Effector CD4-positive, alpha-beta T cell (primary cell): ENCODE data around the gene TARDBP.
"Not testable (repeated sequence)": the region's sequence is repeated elsewhere in the genome, so short reads cannot be mapped to it uniquely, and the experiment has no call there.

Source experiments
- DNase-seq: peaks from one replicate; pipeline ENCODE4 v3.0.0-alpha.2; 2020
- total RNA-seq: gene quantifications from one replicate; lab custom pipeline; 2026; lab: John Stamatoyannopoulos, UW

Gene TARDBP
- 128 reads per million, percentile 87 among the genes with 10 or more reads in this experiment for total RNA-seq

DNA sequence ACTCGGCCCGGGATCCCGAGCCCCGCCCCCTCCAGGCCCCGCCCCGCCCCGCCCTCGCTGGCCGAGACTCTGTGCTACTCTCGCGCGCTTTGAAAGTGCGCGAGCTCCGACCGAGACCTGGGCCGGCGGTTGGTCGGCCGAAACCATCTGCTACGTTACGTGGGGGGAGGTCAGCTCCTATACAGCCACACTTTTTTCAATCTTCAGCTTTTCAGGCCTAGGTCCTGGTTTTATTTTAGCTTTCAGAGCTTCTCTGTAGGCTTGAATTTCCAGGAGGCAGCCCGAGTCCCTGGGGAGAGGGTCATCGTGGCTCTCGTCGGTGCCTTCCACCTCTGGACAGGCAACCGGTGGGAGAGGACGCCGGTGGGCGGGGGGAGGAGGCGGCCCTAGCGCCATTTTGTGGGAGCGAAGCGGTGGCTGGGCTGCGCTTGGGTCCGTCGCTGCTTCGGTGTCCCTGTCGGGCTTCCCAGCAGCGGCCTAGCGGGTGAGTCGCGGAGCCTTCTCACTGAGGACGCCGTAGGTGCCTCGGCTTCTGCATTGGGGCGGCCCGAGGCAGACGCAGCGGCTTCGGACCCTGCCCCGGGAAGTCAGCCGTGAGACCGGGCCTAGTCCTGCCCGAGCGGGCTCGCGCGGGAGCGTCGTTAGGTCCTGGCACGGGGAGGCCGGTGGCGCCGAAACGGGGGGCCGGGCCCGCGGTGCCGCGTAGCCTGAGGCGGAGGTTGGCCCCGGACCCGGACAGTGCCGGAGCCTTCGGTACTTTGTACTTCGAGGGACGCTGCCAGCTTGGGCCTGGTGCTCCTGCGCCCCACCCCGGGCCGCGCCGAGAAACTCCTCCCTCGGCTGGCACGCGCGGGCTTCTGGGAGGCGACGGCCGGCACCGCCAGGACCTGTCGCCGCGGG is at the start of gene TARDBP:
TSS of gene TARDBP (plus strand) at position 395 of the 900 bp plus-strand sequence. CDS start 1,074 bp downstream, outside the sequence.
- DNase-seq: peak; percentile 85

DNA sequence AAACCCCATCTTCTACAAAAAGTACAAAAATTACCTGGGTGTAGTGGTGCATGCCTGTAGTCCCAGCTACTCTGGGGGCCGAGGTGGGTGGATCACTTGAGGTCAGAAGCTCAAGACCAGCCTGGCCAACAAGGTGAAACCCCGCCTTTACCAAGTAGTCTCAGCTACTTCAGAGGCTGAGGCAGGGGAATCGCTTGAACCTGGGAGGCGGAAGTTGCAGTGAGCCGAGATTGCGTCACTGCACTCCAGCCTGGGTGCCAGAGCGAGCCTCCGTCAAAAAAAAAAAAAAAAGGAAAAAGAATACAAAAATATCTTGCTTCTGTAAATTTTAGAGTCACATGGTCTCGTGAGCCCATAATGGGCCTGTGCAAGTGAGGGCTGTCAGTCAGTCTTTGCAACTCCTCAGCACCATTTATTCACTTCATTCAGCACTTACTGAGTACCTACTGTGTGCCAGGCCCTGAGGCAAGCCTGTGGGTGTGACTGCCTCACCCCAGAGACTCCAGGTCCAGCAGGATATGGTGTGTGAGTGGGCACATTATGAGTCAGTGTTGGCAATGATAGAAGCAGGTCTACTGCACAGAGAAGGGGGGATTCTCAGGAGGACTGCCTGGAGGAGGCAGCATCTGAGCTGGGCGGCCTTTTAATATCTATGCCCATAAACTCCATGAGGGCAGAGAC is 46.8 kb upstream of the TARDBP start:
- DNase-seq: no peak

DNA sequence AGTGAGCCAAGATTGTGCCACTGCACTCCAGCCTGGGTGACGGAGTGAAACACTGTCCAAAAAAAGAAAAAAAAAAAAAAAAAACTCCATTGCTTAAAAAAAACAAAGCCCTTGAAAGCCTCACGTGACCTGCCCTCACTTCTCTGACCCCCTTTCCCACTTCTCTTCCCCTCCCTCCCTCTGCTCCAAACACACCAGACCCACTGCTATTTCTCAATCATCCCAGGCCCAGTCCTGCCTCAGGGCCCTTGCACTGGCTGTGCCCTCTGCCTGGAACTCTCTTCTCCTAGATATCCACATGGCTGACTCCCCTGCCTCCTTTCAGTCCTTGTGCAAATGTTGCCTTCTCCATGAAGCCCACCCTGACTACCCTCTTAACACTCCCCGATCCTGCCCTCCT is 45.4 kb upstream of the TARDBP start:
- no peak for DNase-seq

- no peak for DNase-seq
Measured at GRCh38 chr1:10968411-10968826, 44.0 kb upstream of the TARDBP start.

GRCh38 chr1:10969267-10969970 is 43.0 kb upstream of the TARDBP start:
- no peak for DNase-seq

DNA sequence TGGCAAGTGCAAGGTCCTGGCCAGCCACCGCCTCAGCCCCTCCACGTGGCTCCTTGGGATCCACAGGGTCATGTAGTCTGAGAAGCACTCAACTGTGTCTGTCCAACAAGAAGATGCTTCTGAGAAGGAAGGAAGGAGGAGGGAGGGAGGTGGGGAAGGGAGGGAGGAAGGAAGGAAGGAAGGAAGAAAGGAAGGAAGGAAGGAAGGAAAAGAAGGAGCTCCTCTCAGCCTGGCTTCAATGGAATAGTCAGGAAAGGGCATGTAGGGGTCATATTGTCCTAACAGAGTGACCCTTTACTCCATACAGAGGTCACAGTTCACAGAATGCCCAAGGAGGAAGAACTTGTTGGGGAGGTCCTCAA is 42.5 kb upstream of the TARDBP start:
- DNase-seq: no peak

DNA sequence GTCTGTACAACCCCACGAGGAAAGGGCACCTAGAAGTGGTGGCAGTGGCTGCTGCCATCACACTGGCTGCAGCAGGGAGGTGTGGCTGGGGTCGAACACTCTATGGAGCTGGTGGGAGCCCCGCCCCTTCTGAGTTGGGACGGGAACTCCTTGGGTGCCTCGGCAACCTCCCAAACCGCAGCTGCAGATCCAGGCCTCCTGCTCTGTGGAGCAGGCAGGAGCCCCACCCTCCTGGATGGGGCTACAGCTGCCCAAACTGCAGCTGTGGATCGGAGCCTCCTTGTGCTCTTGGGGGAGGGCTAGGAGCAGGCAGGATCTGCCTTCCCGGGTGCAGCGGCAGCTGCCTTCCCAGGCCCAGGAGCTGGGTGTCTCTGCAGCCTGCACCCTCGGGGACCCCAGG is 38.9 kb upstream of the TARDBP start:
- no peak for DNase-seq

GRCh38 chr1:10973956-10974881 is 38.2 kb upstream of the TARDBP start:
- DNase-seq: no peak

DNA sequence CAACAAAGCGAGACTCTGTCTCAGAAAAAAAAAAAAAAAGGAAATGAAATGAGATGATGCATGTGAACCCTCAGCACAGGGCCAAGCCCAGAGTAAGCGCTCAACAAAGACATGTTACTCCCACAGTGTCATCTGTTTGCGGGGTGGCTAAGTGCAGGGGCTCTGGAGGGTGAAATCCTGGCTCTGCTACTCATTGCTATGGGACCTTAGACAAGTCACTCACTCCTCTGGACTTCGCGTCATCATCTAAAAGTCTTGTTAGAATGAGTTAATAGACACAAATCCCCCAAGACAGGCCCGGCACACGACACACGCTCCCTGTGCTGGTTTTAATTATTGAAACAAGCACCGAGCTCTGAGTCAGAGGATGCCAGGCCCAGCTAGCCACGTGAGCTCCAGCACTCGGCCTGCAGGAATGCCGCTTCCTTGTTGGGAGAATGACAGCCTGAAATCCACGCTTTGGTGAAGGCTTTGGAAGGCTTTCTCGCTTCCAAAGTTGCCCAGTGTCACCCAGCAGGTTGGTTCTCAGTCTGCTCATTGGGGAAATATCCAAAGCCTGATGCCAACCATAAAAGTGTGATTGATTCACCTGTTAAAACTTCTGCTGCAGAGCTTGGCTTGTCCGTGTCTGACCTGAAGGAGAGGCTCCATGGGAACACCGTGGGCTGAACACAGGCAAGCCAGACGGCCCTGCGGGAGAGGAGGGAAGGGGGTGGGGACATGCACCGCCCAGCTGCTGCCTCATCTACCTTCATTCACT is 36.7 kb upstream of the TARDBP start:
- DNase-seq: no peak

DNA sequence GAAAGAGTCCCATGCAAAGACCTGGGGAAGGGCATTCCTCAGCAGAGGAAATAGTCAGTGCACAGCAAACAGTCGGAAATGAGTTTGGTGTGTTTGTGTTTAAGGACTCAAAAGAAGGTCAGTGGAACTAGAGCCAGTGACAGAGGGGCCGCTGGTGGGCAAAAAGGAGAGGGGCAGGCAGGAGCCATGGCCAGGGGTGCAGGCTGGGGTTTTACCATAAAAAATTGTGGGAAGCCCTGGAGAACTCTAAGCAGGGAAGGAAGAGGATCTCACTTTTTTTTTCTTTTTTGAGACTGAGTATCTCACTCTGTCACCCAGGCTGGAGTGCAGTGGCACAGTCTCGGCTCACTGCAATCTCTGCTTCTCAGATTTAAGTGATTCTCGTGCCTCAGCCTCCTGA is 33.7 kb upstream of the TARDBP start:
- no peak for DNase-seq

- no peak for DNase-seq
Measured at GRCh38 chr1:10979483-10979920, 33.0 kb upstream of the TARDBP start.

- no peak for DNase-seq
Measured at GRCh38 chr1:10980094-10980577, 32.3 kb upstream of the TARDBP start.

- DNase-seq: no peak
Measured at GRCh38 chr1:10980841-10981727, 31.4 kb upstream of the TARDBP start.

- DNase-seq: no peak
Measured at GRCh38 chr1:10986525-10986890, 25.9 kb upstream of the TARDBP start.

- DNase-seq: no peak
Measured at GRCh38 chr1:10987840-10988417, 24.5 kb upstream of the TARDBP start.

- no peak for DNase-seq
Measured at GRCh38 chr1:10989095-10989494, 23.4 kb upstream of the TARDBP start.

DNA sequence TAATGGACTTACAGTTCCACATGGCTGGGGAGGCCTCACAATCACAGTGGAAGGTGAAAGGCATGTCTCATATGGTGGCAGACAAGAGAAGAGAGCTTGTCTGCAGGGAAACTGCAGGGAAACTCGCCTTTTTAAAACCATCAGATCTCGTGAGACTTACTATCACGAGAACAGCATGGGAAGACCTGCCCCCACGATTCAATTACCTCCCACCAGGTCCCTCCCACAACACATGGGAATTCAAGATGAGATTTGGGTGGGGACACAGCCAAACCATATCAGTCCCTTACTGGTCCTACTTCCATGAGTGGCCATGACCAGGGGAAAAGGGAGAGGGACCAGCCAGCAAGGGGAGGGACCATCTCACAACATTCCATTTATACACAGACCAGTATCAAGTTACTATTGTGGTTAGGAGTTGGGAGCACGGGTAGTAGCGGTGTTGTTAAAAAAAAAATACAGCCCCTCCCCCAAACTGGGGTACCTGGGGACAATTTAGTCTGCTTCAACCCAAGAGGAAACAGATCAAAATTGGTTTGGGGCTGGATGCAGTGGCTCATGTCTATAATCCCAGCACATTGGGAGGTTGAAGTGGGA is 22.4 kb upstream of the TARDBP start:
- DNase-seq: not testable (repeated sequence)

- DNase-seq: no peak
Measured at GRCh38 chr1:10990828-10991227, 21.6 kb upstream of the TARDBP start.

- DNase-seq: not testable (repeated sequence)
Measured at GRCh38 chr1:10992004-10992403, 20.4 kb upstream of the TARDBP start.
